Measurements from ENCODE around the gene BAZ2A. TPM values are rescaled to one million over a fixed set of nuclear protein-coding genes. Genes with fewer than 3 reads are reported as not detected.

The BAZ2A gene
- total RNA-seq, 4 donors from 2014 or later = 32.1 to 73.2 (median 54.6) TPM

DNA sequence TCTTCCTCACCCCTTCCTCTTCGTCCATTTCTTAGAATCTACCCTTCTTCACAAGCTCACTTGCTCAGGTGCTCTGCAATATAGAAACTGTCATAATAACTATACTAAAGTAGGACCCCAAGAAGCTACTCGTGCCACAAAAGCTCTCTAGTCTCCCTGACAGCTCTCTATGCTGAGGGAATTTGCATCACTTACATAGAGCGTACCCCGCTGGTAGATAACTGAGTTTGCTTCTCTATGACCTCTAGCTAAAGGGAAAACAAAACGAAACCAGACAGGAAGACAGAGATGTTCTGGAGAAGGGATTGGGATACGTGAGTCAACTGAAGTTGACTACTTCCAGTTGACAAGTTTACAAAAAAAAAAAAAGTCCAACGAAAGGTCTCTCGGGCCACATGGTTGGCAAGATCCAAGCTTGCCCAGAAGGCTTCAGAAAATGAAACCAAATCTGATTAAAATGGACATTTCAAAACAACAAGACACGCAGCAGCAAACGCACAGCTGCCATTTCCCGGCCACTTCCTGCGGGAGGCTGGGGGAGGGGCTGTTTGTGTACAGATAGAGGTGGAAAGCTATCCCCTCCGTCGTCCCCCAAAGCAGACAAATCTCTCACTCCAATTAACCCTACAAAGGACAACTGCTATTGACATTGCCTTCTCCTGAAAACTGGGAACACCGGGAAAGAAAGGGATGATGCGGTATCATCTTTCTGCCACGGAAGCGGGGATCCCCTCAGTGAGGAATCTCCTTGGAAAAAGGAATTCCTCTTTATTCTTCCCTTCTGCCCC, 1.3 kb downstream of the BAZ2A start:
- Histone ChIP-seq H3K27me3 (no peaks in the 10 kb centered on the region), H3K4me1 (peaks cover 9 to 87% (median 61%) of the 10 kb centered on the region in 3 donors), H3K9me3 (no peaks in the 10 kb centered on the region), H3K4me3 (peak overlapping the region; percentile 83 to 86), H3K27ac (peak overlapping the region; percentile 77 to 96 (median 91)), H3K36me3 (peaks cover 0 to 15% of the 10 kb centered on the region in 2 donors)
- peak; percentile 26 for ATAC-seq
- 0 to 2% methylated on average over 10 to 17 of the region's 18 CpGs for WGBS, 2 donors (ENCODE audit: low coverage in 1 of 2)
- TF ChIP-seq POLR2AphosphoS5 (IDR thresholded peaks at IDR 0.05) (peak; percentile 59), EP300 (IDR thresholded peaks at IDR 0.05) (no peak)

DNA sequence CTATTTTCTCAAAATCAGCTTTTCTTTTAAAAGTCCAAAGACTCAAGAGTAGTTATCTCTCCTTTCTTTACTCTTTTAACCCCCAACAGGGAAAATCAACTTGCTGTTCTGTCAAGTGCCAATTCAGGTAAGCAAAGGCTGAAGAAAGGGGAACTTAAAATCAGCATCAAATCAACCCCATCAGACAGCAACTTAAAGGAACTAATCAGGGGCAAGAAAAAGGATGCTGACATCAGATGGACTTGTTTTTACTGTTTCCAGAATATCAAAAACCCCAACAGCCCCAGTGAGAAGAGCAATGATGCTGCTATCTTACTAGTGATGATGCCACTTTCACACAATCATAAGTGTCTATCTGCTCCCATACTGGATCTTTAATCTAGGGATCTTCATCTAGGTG, 3.4 kb downstream of the BAZ2A start:
- Histone ChIP-seq H3K4me1 (peaks cover 0 to 85% (median 50%) of the 10 kb centered on the region in 3 donors), H3K27me3 (no peaks in the 10 kb centered on the region), H3K27ac (no peak overlapping the region), H3K4me3 (no peak overlapping the region), H3K9me3 (no peaks in the 10 kb centered on the region), H3K36me3 (peaks cover 0 to 24% of the 10 kb centered on the region in 2 donors)
- TF ChIP-seq POLR2A (IDR thresholded peaks at IDR 0.05) (no peak), CTCF (IDR thresholded peaks at IDR 0.05) (no peak), POLR2AphosphoS5 (IDR thresholded peaks at IDR 0.05) (no peak), EP300 (IDR thresholded peaks at IDR 0.05) (no peak)
- no peak for ATAC-seq

GRCh38 chr12:56622535-56622934, 7.6 kb downstream of the BAZ2A start:
- TF ChIP-seq POLR2A (IDR thresholded peaks at IDR 0.05) (no peak), EP300 (IDR thresholded peaks at IDR 0.05) (no peak), CTCF (IDR thresholded peaks at IDR 0.05) (no peak), POLR2AphosphoS5 (IDR thresholded peaks at IDR 0.05) (no peak)
- H3K36me3 ChIP-seq = peaks cover 0 to 51% of the 10 kb centered on the region in 2 donors
- no peaks in the 10 kb centered on the region for H3K27me3 ChIP-seq
- no peak overlapping the region for H3K27ac ChIP-seq
- no peak for ATAC-seq
- H3K4me1 ChIP-seq = peaks cover 0 to 85% (median 32%) of the 10 kb centered on the region in 3 donors
- H3K4me3 ChIP-seq = no peak overlapping the region
- no peaks in the 10 kb centered on the region for H3K9me3 ChIP-seq
- WGBS, 2 donors (ENCODE audit: low coverage in 1 of 2) = 57 to 100% methylated on average over 1 of the region's 1 CpG

DNA sequence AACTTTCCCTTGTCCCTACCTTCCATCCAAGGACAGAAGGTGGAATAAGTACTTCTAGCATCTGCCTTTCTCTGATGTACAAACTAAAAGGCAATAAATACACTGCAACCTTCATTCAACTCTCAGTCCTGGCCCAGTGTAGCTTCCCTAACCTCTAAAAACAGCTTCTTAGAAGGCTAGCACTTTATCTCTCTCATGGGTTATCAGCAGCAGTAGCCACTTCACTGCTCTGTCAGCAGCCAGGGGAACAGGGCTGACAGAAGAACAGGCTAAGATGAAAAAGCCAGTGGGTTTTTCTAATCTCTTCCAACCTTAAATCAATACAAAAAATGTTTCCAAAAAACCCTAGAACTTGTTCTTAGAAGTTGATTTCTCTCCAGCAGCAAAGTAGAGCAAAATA, 13.2 kb downstream of the BAZ2A start:
- no peaks in the 10 kb centered on the region for H3K9me3 ChIP-seq
- H3K27ac ChIP-seq = no peak overlapping the region
- peaks cover 0 to 48% (median 2%) of the 10 kb centered on the region in 3 donors for H3K4me1 ChIP-seq
- TF ChIP-seq EP300 (IDR thresholded peaks at IDR 0.05) (no peak), POLR2AphosphoS5 (IDR thresholded peaks at IDR 0.05) (no peak), CTCF (IDR thresholded peaks at IDR 0.05) (no peak), POLR2A (IDR thresholded peaks at IDR 0.05) (no peak)
- H3K27me3 ChIP-seq = no peaks in the 10 kb centered on the region
- no peak for ATAC-seq
- H3K4me3 ChIP-seq = no peak overlapping the region
- peaks cover 9 to 85% of the 10 kb centered on the region in 2 donors for H3K36me3 ChIP-seq

- no peak overlapping the region for H3K4me3 ChIP-seq
- TF ChIP-seq POLR2A (IDR thresholded peaks at IDR 0.05) = no peak
- no peak for TF ChIP-seq POLR2AphosphoS5 (IDR thresholded peaks at IDR 0.05)
- no peak for TF ChIP-seq EP300 (IDR thresholded peaks at IDR 0.05)
- no peak for TF ChIP-seq CTCF (IDR thresholded peaks at IDR 0.05)
- WGBS, 2 donors (ENCODE audit: low coverage in 1 of 2) = no CpG with 5 or more reads among the region's 3 CpGs
- no peak for ATAC-seq
- H3K36me3 ChIP-seq = peaks cover 10 to 87% of the 10 kb centered on the region in 2 donors
- H3K4me1 ChIP-seq = peaks cover 0 to 41% (median 2%) of the 10 kb centered on the region in 3 donors
- H3K27me3 ChIP-seq = no peaks in the 10 kb centered on the region
- no peak overlapping the region for H3K27ac ChIP-seq
- no peaks in the 10 kb centered on the region for H3K9me3 ChIP-seq
Measured at GRCh38 chr12:56616244-56616643, 13.9 kb downstream of the BAZ2A start.
